ENCODE measurements around the gene RFTN1. TPM values are rescaled to one million over a fixed set of nuclear protein-coding genes. Genes with fewer than 3 reads are reported as not detected.

The RFTN1 gene
- total and polyA plus RNA-seq, 10 of the 15 experiments (the other 5 are each of a cell fraction or from before 2014, with no cell fraction given) = 20.6 to 213 (median 147) TPM

- TF ChIP-seq CREB1 (IDR thresholded peaks at IDR 0.05; ENCODE audit: low read depth) (no peak), USF2 (IDR thresholded peaks at IDR 0.05; ENCODE audit: borderline replicate concordance, low read depth, low read length) (no peak), CBX3 (IDR thresholded peaks at IDR 0.05; ENCODE audit: borderline replicate concordance, low read depth) (no peak)
Observed at GRCh38 chr3:16554126-16554525, 40.6 kb upstream of the RFTN1 start (continued).

GRCh38 chr3:16552757-16553156 is 39.3 kb upstream of the RFTN1 start:
- Histone ChIP-seq H3K36me3 (ENCODE audit: control insufficient read depth in 2 of 2, insufficient read depth in 2 of 2, low read length in 1 of 2) (no peaks in the 10 kb centered on the region), H3K4me1 (ENCODE audit: control insufficient read depth, insufficient read depth, low read length) (peaks cover 13% of the 10 kb centered on the region), H3K9ac (ENCODE audit: control insufficient read depth, insufficient read depth, low read length) (no peak overlapping the region), H3K4me3 (no peak overlapping the region), H3K27ac (ENCODE audit: control insufficient read depth, insufficient read depth) (no peak overlapping the region), H2AFZ (ENCODE audit: control insufficient read depth, low read depth, low read length) (no peak overlapping the region), H3K9me3 (replicated peaks; ENCODE audit: control insufficient read depth, insufficient read depth, low read length) (peaks cover 3% of the 10 kb centered on the region), H3K27me3 (replicated peaks in 1 of 2; ENCODE audit: control insufficient read depth in 2 of 2, insufficient read depth in 2 of 2, low read length in 1 of 2) (no peaks in the 10 kb centered on the region), H3K79me2 (ENCODE audit: control insufficient read depth, insufficient read depth, low read length) (no peaks in the 10 kb centered on the region; the same call in 1 of the 2 replicates), H4K20me1 (ENCODE audit: control insufficient read depth, insufficient read depth) (no peaks in the 10 kb centered on the region), H3K4me2 (ENCODE audit: control insufficient read depth, insufficient read depth) (no peak overlapping the region)
- SMC1A ChIA-PET (ENCODE audit: uncharacterized antibody, unreplicated experiment) = interaction anchor here (0.6 to 3.9 kb wide), 8 partner anchors 16 to 284 kb away, joined by 3 to 67 read pairs (median 8); no protein-coding TSS in a partner anchor
- RAD21 ChIA-PET (ENCODE audit: unreplicated experiment) = interaction anchor here (1.1 to 3.9 kb wide), 6 partner anchors 23 to 288 kb away, joined by 3 to 91 read pairs (median 4); partner anchors contain the start of genes DPH3 and OXNAD1
- no TSS peak for BruUV-seq (replicated peaks)
- ATAC-seq (no peak), DNase-seq (ENCODE audit: low read depth, low spot score) (no peak), FAIRE-seq (no peak)
- CTCF ChIA-PET = interaction anchor here (1.0 to 8.7 kb wide), 8 partner anchors 23 to 285 kb away, joined by 3 to 170 read pairs (median 9); no protein-coding TSS in a partner anchor
- WGBS (ENCODE audit: insufficient coverage, insufficient replicate concordance, low lambda C conversion rate, missing lambda C conversion rate) = 16% methylated on average over 3 of the region's 3 CpGs
- POLR2A ChIA-PET = no interaction called here
- intact Hi-C loops (cut with micrococcal nuclease; ENCODE audit: unreplicated experiment) (loop anchor here (5.0 kb wide), 1 partner anchor 120 kb away; no protein-coding TSS in a partner anchor), in situ Hi-C loops (cut with MboI) (loop anchor here (5.0 to 10.0 kb wide), 2 partner anchors 265 to 498 kb away; no protein-coding TSS in a partner anchor)
- TF ChIP-seq BMI1 (IDR thresholded peaks at IDR 0.05; ENCODE audit: borderline replicate concordance) (no peak), HDAC6 (IDR thresholded peaks at IDR 0.05; ENCODE audit: unreplicated experiment) (no peak)
